Neuronal stem cell (in vitro differentiated cells): ENCODE results near the gene OSBPL2.
A peak's percentile ranks its signal among the peaks of the same experiment; 100 is the strongest.

Experiments
- DNase-seq: peaks from one replicate; pipeline ENCODE4 v3.0.0-alpha.2; 2013; ENCODE audit warnings: low spot score
- H2AFZ ChIP-seq: one replicate; pipeline ENCODE4 v1.6.1; 2013; ENCODE audit warnings: mild to moderate bottlenecking, low read length, inconsistent platforms
- H2AK5ac ChIP-seq: 2 replicates; pipeline ENCODE4 v1.6.1; 2013; ENCODE audit warnings: low read depth, mild to moderate bottlenecking, inconsistent platforms, low read length, moderate library complexity, mixed read lengths
- H2BK120ac ChIP-seq: 2 replicates; pipeline ENCODE4 v1.6.1; 2013; ENCODE audit warnings: low read depth, mild to moderate bottlenecking, inconsistent platforms, low read length, moderate library complexity, mixed read lengths
- H2BK12ac ChIP-seq: one replicate; pipeline ENCODE4 v1.6.1; 2013; ENCODE audit warnings: low read length, inconsistent platforms
- H2BK15ac ChIP-seq: 2 replicates; pipeline ENCODE4 v1.6.1; 2013; ENCODE audit warnings: mild to moderate bottlenecking, low read length, inconsistent platforms, mixed read lengths
- H2BK5ac ChIP-seq: one replicate; pipeline ENCODE4 v1.6.1; 2013; ENCODE audit warnings: inconsistent platforms, mild to moderate bottlenecking, low read length, moderate library complexity
- H3K14ac ChIP-seq: one replicate; pipeline ENCODE4 v1.6.1; 2013; ENCODE audit warnings: low read length, inconsistent platforms
- H3K18ac ChIP-seq: 2 replicates; pipeline ENCODE4 v1.6.1; 2013; ENCODE audit warnings: low read length, inconsistent platforms
- H3K23ac ChIP-seq: 2 replicates; pipeline ENCODE4 v1.6.1; 2013; ENCODE audit warnings: low read depth, mild to moderate bottlenecking, mixed read lengths, low read length, inconsistent platforms; ENCODE audit not compliant: poor library complexity
- H3K27ac ChIP-seq: replicated peaks from 3 replicates; pipeline ENCODE4 v1.5.1; 2013; ENCODE audit warnings: low read length, inconsistent platforms
- H3K27me3 ChIP-seq, 3 experiments: 2 replicates each; pipeline ENCODE4 v1.6.1; 2013; ENCODE audit warnings: low read length in 3 of 3, mild to moderate bottlenecking in 2 of 3, inconsistent platforms in 1 of 3, low read depth in 1 of 3, mixed read lengths in 1 of 3, moderate library complexity in 1 of 3; ENCODE audit not compliant: control insufficient read depth in 3 of 3, insufficient read depth in 3 of 3
- H3K36me3 ChIP-seq, 2 donors: replicated peaks in 1 of 2; 2 replicates each; pipeline ENCODE4 v1.6.1; 2013; ENCODE audit warnings: low read length in 2 of 2; ENCODE audit not compliant: control insufficient read depth in 2 of 2, insufficient read depth in 2 of 2
- H3K4ac ChIP-seq: 2 replicates; pipeline ENCODE4 v1.6.1; 2013; ENCODE audit warnings: inconsistent platforms, mild to moderate bottlenecking, low read length, moderate library complexity
- H3K4me1 ChIP-seq, 2 donors: 1 replicate in 1 of 2; 2 replicates in 1 of 2; pipeline ENCODE4 v1.6.1; 2013; ENCODE audit warnings: low read length in 2 of 2, low read depth in 1 of 2; ENCODE audit not compliant: control insufficient read depth in 2 of 2, insufficient read depth in 1 of 2
- H3K4me2 ChIP-seq: one replicate; pipeline ENCODE4 v1.6.1; 2013; ENCODE audit warnings: mild to moderate bottlenecking, low read length, inconsistent platforms; ENCODE audit not compliant: insufficient read depth, poor library complexity, severe bottlenecking
- H3K4me3 ChIP-seq, 2 donors: 2 replicates each; pipeline ENCODE4 v1.5.1; 2013; ENCODE audit warnings: low read length in 2 of 2, mild to moderate bottlenecking in 2 of 2, inconsistent platforms in 1 of 2, moderate library complexity in 1 of 2
- H3K79me1 ChIP-seq: one replicate; pipeline ENCODE4 v1.6.1; 2013; ENCODE audit warnings: low read depth, mild to moderate bottlenecking, inconsistent platforms, low read length, moderate library complexity
- H3K9ac ChIP-seq: one replicate; pipeline ENCODE4 v1.6.1; 2013; ENCODE audit warnings: mild to moderate bottlenecking, low read depth, low read length, inconsistent platforms; ENCODE audit not compliant: poor library complexity
- H3K9me3 ChIP-seq, 2 donors: replicated peaks in 1 of 2; 2 replicates each; pipeline versions ENCODE3 to v1.6.1; 2013; ENCODE audit warnings: low read length in 2 of 2, mild to moderate bottlenecking in 2 of 2, inconsistent platforms in 1 of 2, low read depth in 1 of 2, mixed read lengths in 1 of 2, moderate library complexity in 1 of 2; ENCODE audit not compliant: control insufficient read depth in 2 of 2, insufficient read depth in 1 of 2
- H4K8ac ChIP-seq: one replicate; pipeline ENCODE4 v1.6.1; 2013; ENCODE audit warnings: low read depth, mild to moderate bottlenecking, inconsistent platforms, low read length, moderate library complexity
- H4K91ac ChIP-seq: one replicate; pipeline ENCODE4 v1.6.1; 2013; ENCODE audit warnings: low read length, low read depth, mild to moderate bottlenecking, inconsistent platforms; ENCODE audit not compliant: poor library complexity
- WGBS, 2 donors: extraction: QIAGEN DNeasy Blood & Tissue Kit; methylation state at CpG; one replicate each; pipeline ENCODE4 v1.1.7; 2013; ENCODE audit warnings: missing lambda C conversion rate in 2 of 2, mixed read lengths in 1 of 2; ENCODE audit not compliant: insufficient read length in 2 of 2, insufficient replicate concordance in 1 of 2; ENCODE audit errors: extremely low coverage in 2 of 2; 5-methylcytosine and 5-hydroxymethylcytosine counted together

OSBPL2 gene

DNA sequence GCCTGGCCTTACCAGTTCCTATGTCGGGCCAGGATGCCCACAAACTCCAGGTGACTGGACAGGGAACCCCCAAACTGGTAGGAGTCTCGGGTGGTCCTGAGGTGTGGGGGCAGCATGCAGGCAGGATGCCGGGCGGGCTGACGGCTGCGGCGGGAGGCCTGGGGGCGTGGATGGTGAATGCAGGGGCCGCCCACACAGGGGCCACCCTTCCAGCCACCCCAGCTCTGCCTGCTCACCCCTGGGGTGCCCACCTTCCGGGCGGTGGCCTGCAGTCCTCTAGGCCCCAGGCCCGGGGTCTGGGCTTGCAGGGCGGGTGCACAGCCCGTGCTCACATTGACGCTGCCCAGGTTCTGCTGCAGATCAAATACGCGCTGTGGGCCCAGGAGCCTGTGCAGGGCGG, 72.8 kb downstream of the OSBPL2 start:
- no peaks in the 10 kb centered on the region for H3K9me3 ChIP-seq
- no peak overlapping the region for H3K18ac ChIP-seq
- no CpG with 5 or more reads among the region's 18 CpGs for WGBS, 2 donors
- H2BK120ac ChIP-seq: no peak overlapping the region
- DNase-seq: no peak
- no peaks in the 10 kb centered on the region for H3K27me3 ChIP-seq
- H2AK5ac ChIP-seq: no peak overlapping the region
- H2AFZ ChIP-seq: no peak overlapping the region
- H3K27ac ChIP-seq: no peak overlapping the region
- H3K9ac ChIP-seq: no peak overlapping the region
- no peaks in the 10 kb centered on the region for H3K4me1 ChIP-seq
- peaks cover 74 to 80% of the 10 kb centered on the region in 2 donors for H3K36me3 ChIP-seq
- H3K4me3 ChIP-seq: no peak overlapping the region
- no peak overlapping the region for H2BK5ac ChIP-seq
- H3K79me1 ChIP-seq: peaks cover 9% of the 10 kb centered on the region
- no peak overlapping the region for H2BK12ac ChIP-seq
- H3K4me2 ChIP-seq: no peak overlapping the region
- no peak overlapping the region for H3K14ac ChIP-seq
- peak overlapping the region; percentile 17 for H3K23ac ChIP-seq
- H3K4ac ChIP-seq: no peak overlapping the region
- H4K8ac ChIP-seq: no peak overlapping the region
- H4K91ac ChIP-seq: no peak overlapping the region
- no peak overlapping the region for H2BK15ac ChIP-seq

DNA sequence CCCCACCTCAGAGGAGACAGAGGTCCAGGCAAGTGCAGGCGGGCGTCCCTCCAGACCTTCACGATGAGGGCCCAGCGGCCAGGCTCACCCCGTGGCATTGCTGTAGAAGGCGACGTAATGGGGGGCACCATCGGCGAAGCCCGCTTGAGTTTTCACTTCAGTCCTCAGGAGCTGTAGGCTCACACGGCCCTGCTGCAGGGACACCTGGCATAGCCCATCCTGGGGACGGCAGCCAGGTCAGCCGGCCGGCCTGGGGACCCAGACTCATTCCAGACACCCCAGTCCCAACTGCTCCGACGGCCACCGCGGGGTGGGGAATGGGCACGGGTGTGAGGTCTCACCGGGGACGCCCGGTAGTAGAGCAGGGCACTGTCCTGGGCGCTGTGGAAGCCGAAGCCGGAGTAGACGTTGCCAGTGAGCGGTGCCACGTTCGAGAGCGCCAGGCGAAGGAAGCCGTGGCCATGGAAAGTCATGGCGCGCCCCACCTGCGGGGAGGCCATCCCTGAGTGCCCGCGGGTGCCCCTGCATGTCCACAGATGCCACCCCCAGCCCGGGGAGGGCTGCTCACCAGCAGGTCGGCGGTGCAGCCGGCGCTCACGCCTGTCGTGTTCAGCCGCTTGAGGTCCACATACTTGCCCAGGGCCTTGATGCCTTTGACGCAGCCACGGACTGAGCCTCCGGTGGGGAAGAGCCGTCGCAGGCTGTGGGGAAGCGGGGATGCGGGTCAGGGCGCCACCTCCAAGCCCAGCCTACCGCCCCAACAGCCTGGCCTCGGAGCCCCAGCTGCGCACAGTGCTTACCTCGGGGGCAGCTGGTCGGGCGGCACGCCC, 73.7 kb downstream of the OSBPL2 start:
- Histone ChIP-seq H4K8ac (no peak overlapping the region), H2AK5ac (no peak overlapping the region), H3K4me2 (no peak overlapping the region), H2BK120ac (no peak overlapping the region), H3K79me1 (peaks cover 12% of the 10 kb centered on the region), H2BK5ac (no peak overlapping the region), H3K18ac (no peak overlapping the region), H3K27me3 (no peaks in the 10 kb centered on the region), H4K91ac (no peak overlapping the region), H3K36me3 (peaks cover 74 to 80% of the 10 kb centered on the region in 2 donors), H2BK12ac (no peak overlapping the region), H3K4me3 (no peak overlapping the region), H2BK15ac (no peak overlapping the region), H3K14ac (no peak overlapping the region), H3K9ac (no peak overlapping the region), H3K9me3 (no peaks in the 10 kb centered on the region), H2AFZ (no peak overlapping the region), H3K23ac (no peak overlapping the region), H3K27ac (no peak overlapping the region), H3K4me1 (no peaks in the 10 kb centered on the region), H3K4ac (no peak overlapping the region)
- no peak for DNase-seq
- WGBS, 2 donors: no CpG with 5 or more reads among the region's 60 CpGs

DNA sequence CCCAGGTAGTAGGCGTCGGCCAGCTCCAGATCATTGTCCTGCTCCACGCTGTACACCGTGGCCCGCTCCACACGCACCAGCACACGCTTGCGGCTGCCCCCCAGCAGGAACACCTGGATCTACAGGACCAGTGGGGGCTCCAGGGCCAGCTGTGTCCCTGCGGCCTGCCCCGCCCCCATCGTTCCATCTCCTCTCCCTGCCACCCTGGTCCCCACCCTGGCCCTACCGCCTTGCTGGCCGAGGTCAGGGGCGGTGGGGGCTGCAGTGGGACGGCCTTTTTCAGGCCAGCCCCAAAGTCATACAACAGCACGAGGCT, 74.3 kb downstream of the OSBPL2 start:
- no CpG with 5 or more reads among the region's 16 CpGs for whole genome bisulfite sequencing, 2 donors
- no peaks in the 10 kb centered on the region for H3K9me3 ChIP-seq
- H3K23ac ChIP-seq: no peak overlapping the region
- no peak overlapping the region for H4K91ac ChIP-seq
- peaks cover 9% of the 10 kb centered on the region for H3K79me1 ChIP-seq
- H4K8ac ChIP-seq: no peak overlapping the region
- no peaks in the 10 kb centered on the region for H3K4me1 ChIP-seq
- H3K9ac ChIP-seq: peak overlapping the region; percentile 77
- H3K4me3 ChIP-seq: no peak overlapping the region
- H3K14ac ChIP-seq: no peak overlapping the region
- peaks cover 74 to 80% of the 10 kb centered on the region in 2 donors for H3K36me3 ChIP-seq
- H2BK15ac ChIP-seq: no peak overlapping the region
- H2AK5ac ChIP-seq: no peak overlapping the region
- H3K4me2 ChIP-seq: no peak overlapping the region
- H2BK5ac ChIP-seq: no peak overlapping the region
- no peak overlapping the region for H2BK120ac ChIP-seq
- H2BK12ac ChIP-seq: no peak overlapping the region
- no peak overlapping the region for H3K18ac ChIP-seq
- DNase-seq: no peak
- no peak overlapping the region for H2AFZ ChIP-seq
- no peak overlapping the region for H3K4ac ChIP-seq
- no peaks in the 10 kb centered on the region for H3K27me3 ChIP-seq
- no peak overlapping the region for H3K27ac ChIP-seq

GRCh38 chr20:62313021-62313420, 74.7 kb downstream of the OSBPL2 start:
- H3K18ac ChIP-seq: no peak overlapping the region
- H3K79me1 ChIP-seq: peaks cover 9% of the 10 kb centered on the region
- H3K4ac ChIP-seq: no peak overlapping the region
- no peak overlapping the region for H2BK15ac ChIP-seq
- no CpG with 5 or more reads among the region's 26 CpGs for WGBS, 2 donors
- H2BK120ac ChIP-seq: no peak overlapping the region
- H4K91ac ChIP-seq: no peak overlapping the region
- no peak overlapping the region for H2AK5ac ChIP-seq
- H3K4me1 ChIP-seq: no peaks in the 10 kb centered on the region
- DNase-seq: no peak
- H2AFZ ChIP-seq: no peak overlapping the region
- no peak overlapping the region for H2BK12ac ChIP-seq
- H3K4me3 ChIP-seq: no peak overlapping the region
- no peak overlapping the region for H4K8ac ChIP-seq
- H3K23ac ChIP-seq: no peak overlapping the region
- no peak overlapping the region for H3K27ac ChIP-seq
- peaks cover 70 to 76% of the 10 kb centered on the region in 2 donors for H3K36me3 ChIP-seq
- no peak overlapping the region for H2BK5ac ChIP-seq
- peak overlapping the region; percentile 77 for H3K9ac ChIP-seq
- H3K14ac ChIP-seq: peak overlapping the region; percentile 38
- H3K4me2 ChIP-seq: no peak overlapping the region
- no peaks in the 10 kb centered on the region for H3K27me3 ChIP-seq
- H3K9me3 ChIP-seq: no peaks in the 10 kb centered on the region
